WERI-Rb-1 (cell line): ENCODE measurements around the gene AARS2.

Source experiments
- DNase-seq: peaks from one replicate; pipeline ENCODE4 v3.0.0-alpha.2; 2020
- H3K27ac ChIP-seq: fragments of 250-450 bp; sonication (Bioruptor Pico); 2 replicates; pipeline ENCODE4 v1.5.1; 2020; ENCODE audit warnings: mild to moderate bottlenecking, moderate library complexity
- H3K27me3 ChIP-seq: fragments of 250-450 bp; sonication (Bioruptor Pico); 2 replicates; pipeline ENCODE4 v1.5.1; 2021; ENCODE audit warnings: mild to moderate bottlenecking, low read depth, moderate library complexity; ENCODE audit not compliant: insufficient read depth, severe bottlenecking
- H3K36me3 ChIP-seq: fragments of 250-450 bp; sonication (Bioruptor Pico); 2 replicates; pipeline ENCODE4 v1.5.1; 2020; ENCODE audit warnings: mild to moderate bottlenecking, moderate library complexity
- H3K4me3 ChIP-seq: 2 replicates; pipeline ENCODE4 v1.5.1; 2011; ENCODE audit warnings: low read depth, mild to moderate bottlenecking, control low read depth, low read length
- H3K9me3 ChIP-seq: fragments of 250-450 bp; sonication (Bioruptor Pico); 2 replicates; pipeline ENCODE4 v1.5.1; 2021; ENCODE audit warnings: mild to moderate bottlenecking, moderate library complexity; ENCODE audit not compliant: severe bottlenecking
- TF ChIP-seq, protein P1 (sequence below): IDR thresholded peaks from 2 replicates; pipeline ENCODE4 v1.5.1; 2011; ENCODE audit warnings: low read depth, mild to moderate bottlenecking, control low read depth, inconsistent platforms, low read length

The AARS2 gene

GRCh38 chr6:44312901-44313788 is at the start of gene AARS2:
AARS2 (minus strand) TSS chr6:44313347; CDS start chr6:44313323, 24 bp downstream.
- Histone ChIP-seq H3K4me3 (peak within 1 kb of the TSS; percentile 75), H3K27me3 (no peaks in the 10 kb centered on the region), H3K9me3 (no peaks in the 10 kb centered on the region), H3K27ac (peak within 1 kb of the TSS; percentile 89), H3K36me3 (peaks cover 46% of the 10 kb centered on the region)
- DNase-seq = peak; percentile 98
- TF ChIP-seq, protein P1, sequence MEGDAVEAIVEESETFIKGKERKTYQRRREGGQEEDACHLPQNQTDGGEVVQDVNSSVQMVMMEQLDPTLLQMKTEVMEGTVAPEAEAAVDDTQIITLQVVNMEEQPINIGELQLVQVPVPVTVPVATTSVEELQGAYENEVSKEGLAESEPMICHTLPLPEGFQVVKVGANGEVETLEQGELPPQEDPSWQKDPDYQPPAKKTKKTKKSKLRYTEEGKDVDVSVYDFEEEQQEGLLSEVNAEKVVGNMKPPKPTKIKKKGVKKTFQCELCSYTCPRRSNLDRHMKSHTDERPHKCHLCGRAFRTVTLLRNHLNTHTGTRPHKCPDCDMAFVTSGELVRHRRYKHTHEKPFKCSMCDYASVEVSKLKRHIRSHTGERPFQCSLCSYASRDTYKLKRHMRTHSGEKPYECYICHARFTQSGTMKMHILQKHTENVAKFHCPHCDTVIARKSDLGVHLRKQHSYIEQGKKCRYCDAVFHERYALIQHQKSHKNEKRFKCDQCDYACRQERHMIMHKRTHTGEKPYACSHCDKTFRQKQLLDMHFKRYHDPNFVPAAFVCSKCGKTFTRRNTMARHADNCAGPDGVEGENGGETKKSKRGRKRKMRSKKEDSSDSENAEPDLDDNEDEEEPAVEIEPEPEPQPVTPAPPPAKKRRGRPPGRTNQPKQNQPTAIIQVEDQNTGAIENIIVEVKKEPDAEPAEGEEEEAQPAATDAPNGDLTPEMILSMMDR = peak; percentile 100

DNA sequence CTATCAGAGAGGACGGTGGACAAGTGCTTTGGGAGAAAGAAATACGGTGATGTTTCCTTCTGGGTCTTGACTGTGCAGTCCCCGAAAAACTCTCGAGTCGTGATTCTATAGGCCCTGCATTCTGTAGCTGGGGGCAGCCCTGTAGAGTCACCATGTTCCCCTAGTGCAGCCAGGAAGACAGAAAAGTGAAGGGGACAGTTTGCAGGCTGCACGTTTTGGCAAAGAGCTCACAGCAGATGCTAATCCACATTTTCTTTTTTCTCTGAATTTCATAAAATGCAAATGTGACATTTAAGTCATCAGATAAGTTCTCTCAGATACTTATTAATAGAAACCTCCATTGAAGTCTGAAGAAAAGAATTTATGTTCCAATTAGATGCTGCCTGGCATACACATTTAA is 48.8 kb upstream of the AARS2 start:
- Histone ChIP-seq H3K9me3 (no peaks in the 10 kb centered on the region), H3K4me3 (no peak overlapping the region), H3K27ac (no peak overlapping the region), H3K36me3 (no peaks in the 10 kb centered on the region), H3K27me3 (no peaks in the 10 kb centered on the region)
- no peak for DNase-seq
- TF ChIP-seq, protein P1 = no peak

DNA sequence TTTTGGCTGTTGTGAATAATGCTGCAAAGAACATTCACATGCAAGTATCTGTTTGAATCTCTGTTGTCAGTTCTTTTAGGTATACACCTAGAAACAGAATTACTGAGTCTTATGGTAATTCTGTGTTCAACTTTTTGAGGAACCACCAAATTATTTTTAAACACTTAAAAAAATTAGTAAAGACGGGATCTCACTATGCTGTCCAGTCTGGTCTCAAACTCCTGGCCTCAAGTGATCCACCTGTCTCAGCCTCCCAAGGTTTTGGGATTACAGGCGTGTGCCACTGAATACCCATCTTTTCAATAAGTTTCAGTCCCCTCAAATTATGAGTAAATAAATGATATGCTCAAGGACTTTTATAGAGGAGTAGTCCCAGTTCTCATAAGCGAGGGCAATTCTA is 46.8 kb upstream of the AARS2 start:
- TF ChIP-seq, protein P1 = no peak
- DNase-seq = no peak
- H3K9me3 ChIP-seq = no peaks in the 10 kb centered on the region

DNA sequence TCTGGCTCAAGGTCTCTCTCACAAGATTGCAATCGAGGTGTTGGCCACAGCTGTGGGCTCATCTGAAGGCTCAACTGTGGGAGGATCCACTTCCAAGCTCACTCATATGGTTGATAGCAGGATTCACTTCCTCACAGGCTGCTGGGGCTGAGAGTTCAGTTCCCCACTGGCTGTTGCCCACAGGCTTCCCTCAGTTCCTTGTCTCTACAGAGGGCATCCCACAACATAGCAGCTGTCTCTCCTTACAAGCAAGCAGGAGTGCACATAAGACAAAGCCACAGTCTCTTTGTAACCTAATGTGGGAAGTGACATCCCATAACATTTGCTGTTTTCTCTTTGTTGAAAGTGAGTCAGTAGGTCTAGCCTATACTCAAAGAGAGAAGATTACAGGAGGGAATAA is 43.3 kb upstream of the AARS2 start:
- Histone ChIP-seq H3K27me3 (no peaks in the 10 kb centered on the region), H3K27ac (no peak overlapping the region), H3K4me3 (no peak overlapping the region), H3K9me3 (no peaks in the 10 kb centered on the region), H3K36me3 (no peaks in the 10 kb centered on the region)
- DNase-seq = no peak
- TF ChIP-seq, protein P1 = no peak

More for the DNA sequence above, 46.8 kb upstream of the AARS2 start:
- Histone ChIP-seq H3K27ac (no peak overlapping the region), H3K4me3 (no peak overlapping the region), H3K36me3 (no peaks in the 10 kb centered on the region), H3K27me3 (no peaks in the 10 kb centered on the region)

- TF ChIP-seq, protein P1 = no peak
- Histone ChIP-seq H3K36me3 (no peaks in the 10 kb centered on the region), H3K27ac (no peak overlapping the region), H3K4me3 (no peak overlapping the region), H3K9me3 (no peaks in the 10 kb centered on the region), H3K27me3 (no peaks in the 10 kb centered on the region)
- DNase-seq = no peak
Measured at GRCh38 chr6:44355640-44356039, 42.5 kb upstream of the AARS2 start.

DNA sequence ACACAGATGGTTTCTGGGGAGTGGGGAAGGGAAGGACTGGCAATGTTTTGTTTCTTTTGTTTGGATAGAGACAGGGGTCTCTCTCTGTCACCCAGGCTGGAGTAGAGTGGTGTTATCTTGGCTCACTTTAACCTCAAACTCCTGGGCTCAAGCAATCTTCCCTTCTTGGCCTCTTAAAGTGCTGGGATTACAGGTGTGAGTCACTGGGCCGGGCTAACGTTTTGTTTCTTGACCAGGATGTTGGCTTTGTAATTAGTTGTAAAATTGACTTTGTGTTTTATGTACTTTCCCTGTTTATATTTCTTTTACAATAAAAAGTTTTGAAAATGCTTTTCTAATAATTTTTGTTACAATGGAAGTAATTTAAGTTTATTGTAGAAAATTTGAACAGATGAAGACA is 40.2 kb upstream of the AARS2 start:
- no peaks in the 10 kb centered on the region for H3K9me3 ChIP-seq
- H3K27ac ChIP-seq = no peak overlapping the region
- TF ChIP-seq, protein P1 = no peak
- no peaks in the 10 kb centered on the region for H3K27me3 ChIP-seq
- H3K36me3 ChIP-seq = no peaks in the 10 kb centered on the region
- DNase-seq = no peak
- no peak overlapping the region for H3K4me3 ChIP-seq
